H9 (cell line): Measurements from ENCODE around the gene COX7A2L. TPM values are rescaled to one million over a fixed set of nuclear protein-coding genes. Genes with fewer than 3 reads are reported as not detected.

Source experiments
- DNase-seq: peaks from one replicate; pipeline ENCODE4 v3.0.0-alpha.2; 2017
- H2AFZ ChIP-seq: one replicate; pipeline ENCODE4 v1.6.1; 2013; ENCODE audit warnings: mild to moderate bottlenecking, low read length, control low read depth, moderate library complexity
- H2AK5ac ChIP-seq: 2 replicates; pipeline ENCODE4 v1.6.1; 2013; ENCODE audit warnings: low read length, control low read depth, mixed read lengths; ENCODE audit not compliant: insufficient read length
- H2BK120ac ChIP-seq: one replicate; pipeline ENCODE4 v1.6.1; 2013; ENCODE audit warnings: low read depth, mild to moderate bottlenecking, low read length, control low read depth, inconsistent platforms; ENCODE audit not compliant: poor library complexity, severe bottlenecking
- H2BK12ac ChIP-seq: 2 replicates; pipeline ENCODE4 v1.6.1; 2013; ENCODE audit warnings: low read length, control low read depth, mixed read lengths, low read depth; ENCODE audit not compliant: insufficient read length
- H2BK15ac ChIP-seq: 2 replicates; pipeline ENCODE4 v1.6.1; 2013; ENCODE audit warnings: low read depth, low read length, control low read depth
- H2BK20ac ChIP-seq: one replicate; pipeline ENCODE4 v1.6.1; 2013; ENCODE audit warnings: low read depth, mild to moderate bottlenecking, low read length, control low read depth, inconsistent platforms; ENCODE audit not compliant: poor library complexity, severe bottlenecking
- H2BK5ac ChIP-seq: 2 replicates; pipeline ENCODE4 v1.6.1; 2013; ENCODE audit warnings: low read length, control low read depth, mixed read lengths; ENCODE audit not compliant: insufficient read length
- H3K14ac ChIP-seq: 2 replicates; pipeline ENCODE4 v1.6.1; 2013; ENCODE audit warnings: low read length, control low read depth; ENCODE audit not compliant: insufficient read depth
- H3K18ac ChIP-seq: 2 replicates; pipeline ENCODE4 v1.6.1; 2013; ENCODE audit warnings: low read depth, mild to moderate bottlenecking, mixed read lengths, low read length, control low read depth; ENCODE audit not compliant: insufficient read length
- H3K23ac ChIP-seq: 2 replicates; pipeline ENCODE4 v1.6.1; 2013; ENCODE audit warnings: low read length, control low read depth, mixed read lengths, low read depth; ENCODE audit not compliant: insufficient read length
- H3K23me2 ChIP-seq: 2 replicates; pipeline ENCODE4 v1.6.1; 2013; ENCODE audit warnings: low read depth, mild to moderate bottlenecking, mixed read lengths, low read length, control low read depth; ENCODE audit not compliant: insufficient read length, poor library complexity, severe bottlenecking
- H3K27ac ChIP-seq: 2 replicates; pipeline ENCODE4 v1.5.1; 2013; ENCODE audit warnings: low read length, control low read depth, mixed read lengths, low read depth; ENCODE audit not compliant: insufficient read length
- H3K27me3 ChIP-seq: 2 replicates; pipeline ENCODE4 v1.6.1; 2013; ENCODE audit warnings: low read length, control low read depth, inconsistent platforms; ENCODE audit not compliant: insufficient read depth
- H3K4ac ChIP-seq: 2 replicates; pipeline ENCODE4 v1.6.1; 2013; ENCODE audit warnings: low read depth, mild to moderate bottlenecking, control low read depth, inconsistent platforms, low read length, moderate library complexity
- H3K4me1 ChIP-seq: 2 replicates; pipeline ENCODE4 v1.6.1; 2013; ENCODE audit warnings: low read length, control low read depth, inconsistent platforms; ENCODE audit not compliant: insufficient read depth
- H3K4me2 ChIP-seq: 2 replicates; pipeline ENCODE4 v1.6.1; 2013; ENCODE audit warnings: low read length, control low read depth, mixed read lengths; ENCODE audit not compliant: insufficient read length, insufficient read depth
- H3K56ac ChIP-seq: 2 replicates; pipeline ENCODE4 v1.6.1; 2013; ENCODE audit warnings: low read depth, mild to moderate bottlenecking, mixed read lengths, low read length, control low read depth; ENCODE audit not compliant: insufficient read length
- H3K79me1 ChIP-seq: 2 replicates; pipeline ENCODE4 v1.6.1; 2013; ENCODE audit warnings: low read depth, mild to moderate bottlenecking, moderate library complexity, low read length, control low read depth, inconsistent platforms; ENCODE audit not compliant: insufficient read depth, poor library complexity, severe bottlenecking
- H3K79me2 ChIP-seq: 2 replicates; pipeline ENCODE4 v1.6.1; 2013; ENCODE audit warnings: low read length, control low read depth, inconsistent platforms; ENCODE audit not compliant: insufficient read depth
- H3K9ac ChIP-seq: 2 replicates; pipeline ENCODE4 v1.6.1; 2013; ENCODE audit warnings: low read length, control low read depth, mixed read lengths; ENCODE audit not compliant: insufficient read length; ENCODE audit errors: extremely low read depth
- H3K9me3 ChIP-seq: one replicate; pipeline ENCODE4 v1.6.1; 2013; ENCODE audit warnings: low read depth, low read length, inconsistent platforms; ENCODE audit not compliant: control insufficient read depth
- H3T11ph ChIP-seq: one replicate; pipeline ENCODE4 v1.6.1; 2013; ENCODE audit warnings: mild to moderate bottlenecking, low read length, control low read depth, inconsistent platforms
- H4K20me1 ChIP-seq: one replicate; pipeline ENCODE4 v1.6.1; 2013; ENCODE audit not compliant: control insufficient read depth, insufficient read length, insufficient read depth
- H4K5ac ChIP-seq: 2 replicates; pipeline ENCODE4 v1.6.1; 2013; ENCODE audit warnings: low read depth, mild to moderate bottlenecking, mixed read lengths, low read length, control low read depth; ENCODE audit not compliant: insufficient read length
- H4K8ac ChIP-seq: replicated peaks from 2 replicates; pipeline ENCODE4 v1.6.1; 2013; ENCODE audit warnings: low read length, control low read depth, mixed read lengths, low read depth; ENCODE audit not compliant: insufficient read length
- H4K91ac ChIP-seq: 2 replicates; pipeline ENCODE4 v1.6.1; 2013; ENCODE audit warnings: low read depth, mild to moderate bottlenecking, moderate library complexity, mixed read lengths, low read length, control low read depth; ENCODE audit not compliant: insufficient read length
- H3K27ac Mint-ChIP-seq, 3 experiments: 2 replicates in 2 of 3; 3 replicates in 1 of 3; pipeline ENCODE4 v1.8.0; 2020 to 2021; ENCODE audit warnings: mixed read lengths in 3 of 3, mild to moderate bottlenecking in 1 of 3, moderate library complexity in 1 of 3
- H3K27me3 Mint-ChIP-seq: 2 replicates; pipeline ENCODE4 v1.8.0; 2021; ENCODE audit warnings: low read depth, mild to moderate bottlenecking, moderate library complexity, mixed read lengths
- H3K36me3 Mint-ChIP-seq, 3 experiments: 2 replicates in 2 of 3; 3 replicates in 1 of 3; pipeline ENCODE4 v1.8.0; 2020 to 2021; ENCODE audit warnings: low read depth in 3 of 3, mixed read lengths in 3 of 3; ENCODE audit not compliant: insufficient read depth in 1 of 3
- H3K4me1 Mint-ChIP-seq, 2 experiments: 2 replicates each; pipeline ENCODE4 v1.8.0; 2020; ENCODE audit warnings: mixed read lengths in 2 of 2
- H3K4me3 Mint-ChIP-seq, 2 experiments: 2 replicates in 1 of 2; 3 replicates in 1 of 2; pipeline ENCODE4 v1.8.0; 2020 to 2021; ENCODE audit warnings: mild to moderate bottlenecking in 2 of 2, mixed read lengths in 2 of 2, moderate library complexity in 1 of 2
- H3K9me3 Mint-ChIP-seq, 2 experiments: 2 replicates in 1 of 2; 3 replicates in 1 of 2; pipeline ENCODE4 v1.8.0; 2020; ENCODE audit warnings: mild to moderate bottlenecking in 2 of 2, mixed read lengths in 2 of 2, moderate library complexity in 1 of 2
- WGBS: extraction: QIAGEN DNeasy Blood & Tissue Kit; methylation state at CpG from one replicate; pipeline ENCODE4 v1.1.7; 2013; ENCODE audit warnings: missing lambda C conversion rate, low lambda C conversion rate, mixed read lengths; ENCODE audit not compliant: insufficient read length; ENCODE audit errors: extremely low coverage; 5-methylcytosine and 5-hydroxymethylcytosine counted together
- total RNA-seq: library from RNA; stranded (reverse); gene quantifications from 2 replicates; pipeline ENCODE4 v1.2.1, GENCODE V29; 2021
- TF ChIP-seq, protein P1 (sequence below): fragments of 200-600 bp; sonication (generic); conservative IDR thresholded peaks from 3 replicates; pipeline ENCODE4 v1.8.0; 2021; ENCODE audit warnings: antibody characterized with exemption, mild to moderate bottlenecking

Gene COX7A2L
- total RNA-seq, 1 experiment from 2014 or later = 102 TPM

- Histone ChIP-seq H3K4me2 (no peak overlapping the region), H2BK20ac (no peak overlapping the region), H4K91ac (no peak overlapping the region), H3K79me1 (peaks cover 9% of the 10 kb centered on the region), H3K23me2 (no peaks in the 10 kb centered on the region), H2BK12ac (no peak overlapping the region), H2AK5ac (no peak overlapping the region), H3K18ac (no peak overlapping the region), H3K9me3 (no peaks in the 10 kb centered on the region), H2BK15ac (no peak overlapping the region), H4K20me1 (no peaks in the 10 kb centered on the region), H4K8ac (no peak overlapping the region), H3K4me1 (no peaks in the 10 kb centered on the region), H2BK5ac (no peak overlapping the region), H2AFZ (no peak overlapping the region), H2BK120ac (no peak overlapping the region), H3K4ac (no peak overlapping the region), H3T11ph (no peak overlapping the region), H3K79me2 (peaks cover 11% of the 10 kb centered on the region; the same call in 1 of the 2 replicates), H3K9ac (no peak overlapping the region), H3K14ac (no peak overlapping the region), H3K27me3 (no peaks in the 10 kb centered on the region), H4K5ac (no peak overlapping the region), H3K56ac (no peak overlapping the region), H3K27ac (no peak overlapping the region), H3K23ac (no peak overlapping the region)
- TF ChIP-seq, protein P1, sequence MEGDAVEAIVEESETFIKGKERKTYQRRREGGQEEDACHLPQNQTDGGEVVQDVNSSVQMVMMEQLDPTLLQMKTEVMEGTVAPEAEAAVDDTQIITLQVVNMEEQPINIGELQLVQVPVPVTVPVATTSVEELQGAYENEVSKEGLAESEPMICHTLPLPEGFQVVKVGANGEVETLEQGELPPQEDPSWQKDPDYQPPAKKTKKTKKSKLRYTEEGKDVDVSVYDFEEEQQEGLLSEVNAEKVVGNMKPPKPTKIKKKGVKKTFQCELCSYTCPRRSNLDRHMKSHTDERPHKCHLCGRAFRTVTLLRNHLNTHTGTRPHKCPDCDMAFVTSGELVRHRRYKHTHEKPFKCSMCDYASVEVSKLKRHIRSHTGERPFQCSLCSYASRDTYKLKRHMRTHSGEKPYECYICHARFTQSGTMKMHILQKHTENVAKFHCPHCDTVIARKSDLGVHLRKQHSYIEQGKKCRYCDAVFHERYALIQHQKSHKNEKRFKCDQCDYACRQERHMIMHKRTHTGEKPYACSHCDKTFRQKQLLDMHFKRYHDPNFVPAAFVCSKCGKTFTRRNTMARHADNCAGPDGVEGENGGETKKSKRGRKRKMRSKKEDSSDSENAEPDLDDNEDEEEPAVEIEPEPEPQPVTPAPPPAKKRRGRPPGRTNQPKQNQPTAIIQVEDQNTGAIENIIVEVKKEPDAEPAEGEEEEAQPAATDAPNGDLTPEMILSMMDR = no peak
- Mint-ChIP-seq H3K4me1 (no peaks in the 10 kb centered on the region), H3K27ac (no peak overlapping the region; a peak in 1 of 7 replicates), H3K9me3 (no peaks in the 10 kb centered on the region), H3K4me3 (no peak overlapping the region), H3K36me3 (peaks cover 11 to 47% (median 42%) of the 10 kb centered on the region in 3 experiments; a peak in 6 of 7 replicates), H3K27me3 (no peaks in the 10 kb centered on the region)
- 100% methylated on average over 1 of the region's 5 CpGs for WGBS
- no peak for DNase-seq
Measured at GRCh38 chr2:42351864-42352263, 9.2 kb downstream of the COX7A2L start.
